ENCODE results near the gene ATP6V0C.

GRCh38 chr16:2527071-2527783 is 13.5 kb downstream of the ATP6V0C start:
- TF ChIP-seq CTCF (IDR thresholded peaks at IDR 0.05; ENCODE audit: insufficient read depth, low read length) = no peak
- peak; percentile 15; the same call in 1 of the 2 replicates for TF ChIP-seq POLR2AphosphoS5 (IDR thresholded peaks at IDR 0.05; ENCODE audit: low read depth)
- no peak for TF ChIP-seq REST (IDR thresholded peaks at IDR 0.05; ENCODE audit: insufficient replicate concordance, low read depth)
- TF ChIP-seq GABPA (IDR thresholded peaks at IDR 0.05; ENCODE audit: low read depth) = no peak
